IPS DF 6.9 (cell line): ENCODE results near the gene NKX2-3.

Experiments used
- DNase-seq: peaks from one replicate; pipeline ENCODE4 v3.0.0-alpha.2; 2013; ENCODE audit warnings: low read depth, low spot score
- H3K27ac ChIP-seq: one replicate; pipeline ENCODE4 v1.5.1; 2013; ENCODE audit warnings: low read length, control low read depth
- H3K27me3 ChIP-seq: 2 replicates; pipeline ENCODE4 v1.6.1; 2013; ENCODE audit warnings: mild to moderate bottlenecking, low read length; ENCODE audit not compliant: control insufficient read depth, insufficient read depth
- H3K36me3 ChIP-seq: 2 replicates; pipeline ENCODE4 v1.6.1; 2013; ENCODE audit warnings: low read length; ENCODE audit not compliant: control insufficient read depth, insufficient read depth
- H3K4me1 ChIP-seq: 2 replicates; pipeline ENCODE4 v1.6.1; 2013; ENCODE audit warnings: low read length; ENCODE audit not compliant: control insufficient read depth, insufficient read depth
- H3K4me3 ChIP-seq: 2 replicates; pipeline ENCODE4 v1.5.1; 2013; ENCODE audit warnings: mild to moderate bottlenecking, low read length
- H3K9me3 ChIP-seq: 2 replicates; pipeline ENCODE4 v1.6.1; 2013; ENCODE audit warnings: low read length, inconsistent platforms; ENCODE audit not compliant: control insufficient read depth, insufficient read depth
- WGBS: extraction: QIAGEN DNeasy Blood & Tissue Kit; methylation state at CpG from one replicate; pipeline ENCODE4 v1.1.7; 2013; ENCODE audit warnings: mixed read lengths, missing lambda C conversion rate; ENCODE audit not compliant: insufficient read length, insufficient coverage; 5-methylcytosine and 5-hydroxymethylcytosine counted together

The NKX2-3 gene

DNA sequence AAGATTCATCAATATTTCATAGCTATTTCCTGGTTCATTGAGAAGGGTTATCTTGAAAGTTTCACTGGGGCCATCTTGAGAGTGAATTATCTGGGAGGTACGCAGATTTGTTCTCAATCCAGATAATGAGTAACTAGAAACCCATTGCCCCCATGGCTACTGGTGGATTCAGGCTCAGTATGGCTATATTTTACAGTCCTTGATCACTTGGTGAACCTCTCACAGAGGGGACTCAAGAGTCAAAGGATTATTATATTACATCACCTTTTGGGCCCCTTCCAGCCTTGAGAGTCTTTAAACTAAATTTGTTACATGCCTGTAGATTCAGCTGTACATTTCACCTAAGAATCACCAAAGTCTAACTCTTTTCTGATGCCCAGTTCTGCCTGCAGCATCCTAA lies 11.6 kb downstream of the NKX2-3 start:
- Histone ChIP-seq H3K4me3 (no peak overlapping the region), H3K4me1 (no peaks in the 10 kb centered on the region; the same call in none of the 2 replicates), H3K27me3 (peaks cover 46% of the 10 kb centered on the region), H3K36me3 (no peaks in the 10 kb centered on the region), H3K27ac (no peak overlapping the region), H3K9me3 (no peaks in the 10 kb centered on the region)
- DNase-seq: no peak
- WGBS: no CpG with 5 or more reads among the region's 1 CpG

GRCh38 chr10:99548041-99548530 lies 15.3 kb downstream of the NKX2-3 start:
- Histone ChIP-seq H3K4me1 (0 out of 2 replicates have a peak, but pooled peaks cover 1% of the 10 kb centered on the region), H3K27me3 (peaks cover 10% of the 10 kb centered on the region; the same call in 1 of the 2 replicates), H3K27ac (no peak overlapping the region), H3K36me3 (no peaks in the 10 kb centered on the region), H3K4me3 (no peak overlapping the region), H3K9me3 (no peaks in the 10 kb centered on the region)
- DNase-seq: no peak
- no CpG with 5 or more reads among the region's 2 CpGs for WGBS

DNA sequence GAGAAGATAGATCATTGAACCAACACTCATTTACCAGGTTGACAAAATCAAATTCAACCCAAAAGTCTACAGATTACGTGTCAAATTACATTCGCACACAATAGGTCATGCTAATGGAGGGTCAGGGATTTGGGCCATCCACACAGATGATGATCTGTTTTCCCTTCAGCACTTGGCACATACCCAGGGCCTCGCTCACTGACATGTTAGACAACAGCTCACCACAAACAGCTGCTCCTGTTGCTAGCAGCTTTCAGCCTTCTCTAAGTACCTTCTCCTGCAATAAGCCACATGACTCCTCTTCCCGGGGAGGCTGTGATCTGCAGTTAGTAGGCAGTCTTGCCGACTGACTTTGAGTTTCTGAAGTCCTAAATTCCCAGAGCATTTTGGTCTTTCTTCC lies 18.4 kb downstream of the NKX2-3 start:
- no CpG with 5 or more reads among the region's 5 CpGs for WGBS

DNA sequence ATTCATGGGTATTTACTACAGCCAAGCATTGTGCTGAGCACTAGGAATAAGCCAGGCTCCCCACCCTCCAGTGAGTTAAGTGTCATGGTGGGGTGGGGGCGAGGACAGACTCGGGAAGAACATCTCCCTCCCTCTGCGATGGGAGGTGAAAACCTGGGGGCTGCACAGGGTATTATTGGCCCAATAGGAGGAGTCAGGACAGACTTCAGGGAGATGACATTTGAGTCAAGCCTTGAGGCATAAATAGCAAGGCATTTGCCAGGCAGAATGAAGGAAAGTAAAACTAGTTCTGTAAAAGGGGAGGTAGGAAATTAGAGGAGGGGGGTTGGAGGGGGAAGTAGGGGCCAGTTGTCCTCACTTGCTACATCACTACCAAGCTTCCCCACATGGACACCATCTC lies 18.9 kb downstream of the NKX2-3 start:
- no peaks in the 10 kb centered on the region; the same call in 1 of the 2 replicates for H3K27me3 ChIP-seq
- H3K36me3 ChIP-seq: no peaks in the 10 kb centered on the region
- H3K9me3 ChIP-seq: no peaks in the 10 kb centered on the region
- H3K27ac ChIP-seq: no peak overlapping the region
- H3K4me3 ChIP-seq: no peak overlapping the region
- no CpG with 5 or more reads among the region's 3 CpGs for WGBS
- no peak for DNase-seq
- peaks cover 3% of the 10 kb centered on the region; the same call in 1 of the 2 replicates for H3K4me1 ChIP-seq

More for the DNA sequence above, 18.4 kb downstream of the NKX2-3 start:
- Histone ChIP-seq H3K36me3 (no peaks in the 10 kb centered on the region), H3K4me1 (peaks cover 3% of the 10 kb centered on the region; the same call in 1 of the 2 replicates), H3K4me3 (no peak overlapping the region), H3K9me3 (no peaks in the 10 kb centered on the region), H3K27me3 (no peaks in the 10 kb centered on the region; the same call in 1 of the 2 replicates), H3K27ac (no peak overlapping the region)
- no peak for DNase-seq

DNA sequence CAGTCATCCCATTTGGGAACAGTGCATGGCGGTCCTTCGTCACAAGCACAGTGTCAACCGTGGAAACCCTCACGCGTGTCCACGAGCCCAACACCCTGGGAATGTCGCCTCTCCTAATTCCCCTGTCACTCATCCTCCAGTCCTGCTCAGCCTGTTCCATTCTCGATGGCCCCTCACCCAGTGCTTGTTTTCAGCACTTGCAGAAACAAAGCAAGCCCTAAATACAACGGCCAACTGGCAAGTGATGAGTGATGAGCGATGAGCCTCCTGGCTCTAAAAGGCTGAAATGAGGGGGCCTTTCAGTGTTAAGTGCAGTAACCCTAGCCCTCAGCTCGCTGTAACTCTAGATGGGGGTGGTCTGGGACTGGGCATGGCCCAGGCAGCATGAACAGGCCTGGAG lies 22.6 kb downstream of the NKX2-3 start:
- no peak overlapping the region for H3K4me3 ChIP-seq
- WGBS: no CpG with 5 or more reads among the region's 11 CpGs
- H3K36me3 ChIP-seq: no peaks in the 10 kb centered on the region
- DNase-seq: no peak
- H3K4me1 ChIP-seq: peaks cover 3% of the 10 kb centered on the region; the same call in 1 of the 2 replicates
- H3K27ac ChIP-seq: no peak overlapping the region
- no peaks in the 10 kb centered on the region for H3K27me3 ChIP-seq
- H3K9me3 ChIP-seq: no peaks in the 10 kb centered on the region

DNA sequence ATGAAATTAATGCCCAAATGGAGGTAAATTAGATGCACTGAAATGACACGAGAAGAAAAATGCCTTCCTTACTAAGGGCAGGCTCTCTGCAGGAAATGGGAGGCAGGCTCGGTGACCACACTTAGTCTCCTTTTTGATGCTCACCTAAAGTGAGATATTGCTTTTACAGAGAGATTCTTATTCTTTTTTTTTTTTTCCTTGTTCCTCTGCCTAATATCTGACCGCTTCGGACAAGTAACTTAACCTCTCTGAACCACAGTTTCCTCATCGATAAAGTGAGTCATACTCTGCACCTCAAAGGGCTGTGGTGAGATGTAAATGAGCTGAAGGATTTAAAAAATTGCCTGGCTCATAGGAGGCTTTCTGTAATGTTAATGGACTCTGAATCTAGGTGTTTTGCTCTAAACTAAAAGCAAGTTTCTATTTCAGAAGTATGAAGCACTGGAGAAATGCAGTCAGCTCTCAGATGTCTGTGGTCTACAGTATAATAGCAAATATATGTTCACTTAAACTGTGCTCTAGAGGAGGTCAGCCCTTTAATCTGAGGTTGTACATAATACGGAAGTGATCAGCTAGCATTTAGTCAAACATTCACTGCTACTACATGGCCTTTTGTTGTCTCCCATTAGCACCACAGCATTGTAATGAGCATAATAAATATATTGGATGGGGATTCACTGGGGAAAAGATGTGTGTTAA lies 23.2 kb downstream of the NKX2-3 start:
- Histone ChIP-seq H3K9me3 (no peaks in the 10 kb centered on the region), H3K27ac (no peak overlapping the region), H3K4me3 (no peak overlapping the region), H3K36me3 (no peaks in the 10 kb centered on the region), H3K27me3 (no peaks in the 10 kb centered on the region), H3K4me1 (peaks cover 3% of the 10 kb centered on the region; the same call in 1 of the 2 replicates)
- no peak for DNase-seq
- WGBS: no CpG with 5 or more reads among the region's 6 CpGs

GRCh38 chr10:99557044-99557443 lies 24.3 kb downstream of the NKX2-3 start:
- Histone ChIP-seq H3K4me1 (peaks cover 1% of the 10 kb centered on the region; the same call in 1 of the 2 replicates), H3K4me3 (no peak overlapping the region), H3K27ac (no peak overlapping the region), H3K27me3 (no peaks in the 10 kb centered on the region), H3K36me3 (no peaks in the 10 kb centered on the region), H3K9me3 (no peaks in the 10 kb centered on the region)
- DNase-seq: no peak
- WGBS: no CpG with 5 or more reads among the region's 5 CpGs

DNA sequence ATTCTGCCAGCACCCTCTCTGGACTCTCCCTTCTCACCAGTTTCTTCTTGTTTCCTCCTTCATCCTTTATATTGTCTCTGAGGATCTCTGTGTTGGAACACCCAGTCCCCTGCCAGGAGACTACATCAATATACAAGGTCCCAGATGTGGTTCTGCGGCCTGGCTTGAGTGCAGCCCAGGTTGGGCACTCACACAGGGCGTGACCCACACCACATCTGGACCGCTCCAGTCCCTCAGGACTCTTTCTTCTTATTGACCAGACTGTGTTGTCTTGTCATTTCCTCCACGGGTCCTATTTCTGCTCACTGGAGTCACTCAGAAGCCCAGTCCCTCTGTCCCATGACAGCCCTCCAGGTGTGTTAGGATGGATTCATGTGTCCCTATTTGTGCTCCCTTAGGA lies 26.0 kb downstream of the NKX2-3 start:
- H3K36me3 ChIP-seq: no peaks in the 10 kb centered on the region
- no peaks in the 10 kb centered on the region for H3K9me3 ChIP-seq
- H3K4me3 ChIP-seq: no peak overlapping the region
- H3K27me3 ChIP-seq: no peaks in the 10 kb centered on the region
- H3K27ac ChIP-seq: no peak overlapping the region
- no peak for DNase-seq
- no CpG with 5 or more reads among the region's 4 CpGs for WGBS
- H3K4me1 ChIP-seq: peaks cover 1% of the 10 kb centered on the region; the same call in 1 of the 2 replicates

- no peaks in the 10 kb centered on the region for H3K9me3 ChIP-seq
- H3K36me3 ChIP-seq: no peaks in the 10 kb centered on the region
- H3K4me3 ChIP-seq: no peak overlapping the region
- no peak for DNase-seq
- H3K27ac ChIP-seq: no peak overlapping the region
- H3K4me1 ChIP-seq: peaks cover under 1% of the 10 kb centered on the region; the same call in 1 of the 2 replicates
- no peaks in the 10 kb centered on the region for H3K27me3 ChIP-seq
- WGBS: no CpG with 5 or more reads among the region's 13 CpGs
These were observed 27.8 kb downstream of the NKX2-3 start for GRCh38 chr10:99560277-99561126.

- Histone ChIP-seq H3K27me3 (no peaks in the 10 kb centered on the region), H3K9me3 (no peaks in the 10 kb centered on the region), H3K4me1 (no peaks in the 10 kb centered on the region), H3K36me3 (no peaks in the 10 kb centered on the region), H3K4me3 (no peak overlapping the region), H3K27ac (no peak overlapping the region)
- WGBS: no CpG with 5 or more reads among the region's 2 CpGs
- no peak for DNase-seq
These were observed 29.9 kb downstream of the NKX2-3 start for GRCh38 chr10:99562631-99563030.
